ENCODE data around the gene SETD3.

Gene SETD3

GRCh38 chr14:99380402-99380801, 100.3 kb downstream of the SETD3 start:
- TF ChIP-seq TAF1 (IDR thresholded peaks at IDR 0.05; ENCODE audit: borderline replicate concordance, insufficient read depth, low read length) = no peak
- no peak for TF ChIP-seq SIN3A (IDR thresholded peaks at IDR 0.05; ENCODE audit: borderline replicate concordance, insufficient read depth, low read length)

DNA sequence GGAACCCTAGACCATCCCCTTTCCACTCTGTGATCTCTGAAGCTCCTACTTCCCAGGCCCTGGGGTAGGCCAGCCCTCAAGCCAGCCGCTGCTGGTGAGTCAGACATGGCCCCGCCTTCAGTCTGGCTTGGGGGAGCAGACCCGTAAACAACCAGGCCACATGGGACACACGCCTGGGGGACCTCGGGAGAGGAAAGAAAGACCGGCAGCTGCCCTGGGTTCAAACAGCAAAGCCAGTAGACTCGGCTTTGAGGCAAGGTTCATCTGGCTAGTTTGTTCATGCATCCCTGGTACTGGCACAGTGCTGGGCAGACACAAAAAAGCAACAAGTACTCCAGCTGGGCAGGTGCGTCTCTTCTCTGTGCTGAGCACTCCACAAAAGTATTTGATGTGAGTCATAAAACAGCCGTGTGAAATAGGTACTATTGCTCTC, 101.9 kb downstream of the SETD3 start:
- TF ChIP-seq TAF1 (IDR thresholded peaks at IDR 0.05; ENCODE audit: borderline replicate concordance, insufficient read depth, low read length) (no peak), SIN3A (IDR thresholded peaks at IDR 0.05; ENCODE audit: borderline replicate concordance, insufficient read depth, low read length) (no peak), REST (IDR thresholded peaks at IDR 0.05; ENCODE audit: insufficient read depth in 1 of 2, low read depth in 2 of 2, low read length in 2 of 2) (no peak)

- TF ChIP-seq TAF1 (IDR thresholded peaks at IDR 0.05; ENCODE audit: borderline replicate concordance, insufficient read depth, low read length) = no peak
- TF ChIP-seq SIN3A (IDR thresholded peaks at IDR 0.05; ENCODE audit: borderline replicate concordance, insufficient read depth, low read length) = no peak
Observed at GRCh38 chr14:99377951-99378350, 102.7 kb downstream of the SETD3 start.

DNA sequence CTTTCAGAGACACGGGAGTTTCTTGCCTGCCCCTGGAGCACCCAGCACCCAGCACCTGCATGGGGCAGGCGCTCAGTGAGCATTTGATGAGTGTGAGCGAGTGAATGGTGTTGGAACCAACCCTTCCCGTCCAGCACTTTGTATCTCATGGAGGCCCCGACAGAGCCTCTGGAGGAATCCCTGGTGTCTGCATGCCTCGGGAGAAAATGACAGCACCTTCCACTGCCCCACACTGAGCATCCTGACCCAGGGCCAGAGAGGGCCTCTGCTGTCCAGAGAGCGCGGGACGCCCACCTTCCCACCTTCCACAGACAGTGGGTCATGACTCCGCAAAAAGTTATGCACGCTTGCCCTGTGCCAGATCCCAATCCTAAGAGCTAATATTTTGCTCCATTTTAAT, 105.7 kb downstream of the SETD3 start:
- no peak for TF ChIP-seq REST (IDR thresholded peaks at IDR 0.05; ENCODE audit: insufficient read depth in 1 of 2, low read depth in 2 of 2, low read length in 2 of 2)
- no peak for TF ChIP-seq FOXP2 (optimal IDR thresholded peaks at IDR 0.05; ENCODE audit: borderline replicate concordance, extremely low read depth, extremely low read length, insufficient read depth)
- TF ChIP-seq TAF1 (IDR thresholded peaks at IDR 0.05; ENCODE audit: borderline replicate concordance, insufficient read depth, low read length) = no peak
- no peak for TF ChIP-seq SIN3A (IDR thresholded peaks at IDR 0.05; ENCODE audit: borderline replicate concordance, insufficient read depth, low read length)

DNA sequence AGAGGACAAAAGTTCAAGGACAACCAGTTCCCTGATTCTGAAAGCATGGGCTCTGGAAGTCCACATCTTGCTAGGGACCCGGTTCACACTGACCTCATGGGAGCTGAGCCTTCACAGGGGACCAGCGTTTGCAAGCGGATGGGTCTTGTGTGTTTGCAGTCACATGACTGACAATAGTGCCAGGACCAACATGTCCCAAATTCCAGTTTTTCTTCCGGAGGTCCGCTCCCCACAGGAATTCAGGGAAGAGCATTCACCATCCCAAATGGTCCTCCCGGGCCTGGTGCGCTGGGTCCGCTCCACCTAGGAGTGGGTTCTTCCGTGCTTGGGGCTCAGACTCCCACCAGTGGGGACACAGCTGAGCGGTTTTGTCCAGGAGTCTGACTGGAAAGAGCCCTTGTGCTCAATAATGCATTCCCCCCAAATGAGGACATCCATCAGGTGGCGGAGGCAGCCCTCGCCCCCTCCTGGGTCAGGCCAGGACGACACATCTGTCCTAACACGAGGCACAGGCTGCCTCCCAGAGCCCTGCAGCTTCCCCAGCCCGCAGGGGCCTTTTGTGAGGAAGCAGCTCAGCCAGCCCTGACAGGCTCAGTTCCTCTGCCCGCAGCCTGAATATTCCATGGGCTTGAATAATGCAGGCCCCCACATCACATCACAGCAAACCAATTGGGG, 116.9 kb downstream of the SETD3 start:
- no peak for TF ChIP-seq TAF1 (IDR thresholded peaks at IDR 0.05; ENCODE audit: borderline replicate concordance, insufficient read depth, low read length)
- no peak for TF ChIP-seq POLR2AphosphoS5 (IDR thresholded peaks at IDR 0.05; ENCODE audit: low read depth, low read length)

- TF ChIP-seq POLR2AphosphoS5 (IDR thresholded peaks at IDR 0.05; ENCODE audit: low read depth, low read length) (no peak), REST (IDR thresholded peaks at IDR 0.05; ENCODE audit: insufficient read depth in 1 of 2, low read depth in 2 of 2, low read length in 2 of 2) (no peak), TAF1 (IDR thresholded peaks at IDR 0.05; ENCODE audit: borderline replicate concordance, insufficient read depth, low read length) (no peak), SIN3A (IDR thresholded peaks at IDR 0.05; ENCODE audit: borderline replicate concordance, insufficient read depth, low read length) (no peak), FOXP2 (optimal IDR thresholded peaks at IDR 0.05; ENCODE audit: borderline replicate concordance, extremely low read depth, extremely low read length, insufficient read depth) (no peak)
Observed at GRCh38 chr14:99363051-99363450, 117.6 kb downstream of the SETD3 start.

GRCh38 chr14:99361596-99362215, 119.0 kb downstream of the SETD3 start:
- no peak for TF ChIP-seq FOXP2 (optimal IDR thresholded peaks at IDR 0.05; ENCODE audit: borderline replicate concordance, extremely low read depth, extremely low read length, insufficient read depth)
- TF ChIP-seq REST (IDR thresholded peaks at IDR 0.05; ENCODE audit: insufficient read depth in 1 of 2, low read depth in 2 of 2, low read length in 2 of 2) = no peak
- no peak for TF ChIP-seq POLR2AphosphoS5 (IDR thresholded peaks at IDR 0.05; ENCODE audit: low read depth, low read length)
- no peak for TF ChIP-seq TAF1 (IDR thresholded peaks at IDR 0.05; ENCODE audit: borderline replicate concordance, insufficient read depth, low read length)
- TF ChIP-seq SIN3A (IDR thresholded peaks at IDR 0.05; ENCODE audit: borderline replicate concordance, insufficient read depth, low read length) = no peak

Measured in PFSK-1 (cell line).